ENCODE results near the gene USHBP1.

DNA sequence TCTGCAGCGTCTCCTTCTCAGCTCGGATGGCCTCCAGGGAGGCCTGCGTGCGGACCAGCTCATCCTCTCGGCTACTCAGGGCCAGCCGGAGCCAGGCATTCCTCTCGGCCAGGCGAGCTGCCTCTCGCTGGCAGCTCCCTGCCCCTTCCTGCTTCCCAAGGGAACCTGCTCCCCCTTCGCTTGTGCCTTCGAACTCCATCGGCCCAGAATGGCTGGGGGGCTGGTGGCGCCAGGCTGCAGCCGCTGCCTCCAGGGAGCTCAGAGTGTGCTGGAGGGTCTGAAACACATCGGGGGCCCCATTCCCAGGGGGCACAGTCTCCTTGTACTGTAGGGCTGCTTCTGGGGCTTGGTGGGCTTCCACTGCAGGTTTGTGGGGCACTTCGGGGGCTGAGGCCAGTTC, 2.0 kb downstream of the USHBP1 start:
- no peak for TF ChIP-seq CTCF (IDR thresholded peaks at IDR 0.05)
- TF ChIP-seq POLR2A (IDR thresholded peaks at IDR 0.05), result no peak
